SU-DHL-6 (cell line): ENCODE results near the gene XPO6.

Source experiments
- H2AFZ ChIP-seq: fragments of 200-600 bp; sonication (generic); 2 replicates; pipeline ENCODE4 v1.6.1; 2014; ENCODE audit warnings: low read depth, mild to moderate bottlenecking, moderate library complexity, mixed read lengths, antibody characterized with exemption, low read length; ENCODE audit not compliant: severe bottlenecking
- H3F3A ChIP-seq: fragments of 200-600 bp; shearing (Covaris generic); 2 replicates; pipeline ENCODE4 v1.6.0; 2016; ENCODE audit warnings: antibody characterized with exemption, mild to moderate bottlenecking; ENCODE audit not compliant: insufficient read depth
- H3K27ac ChIP-seq: fragments of 200-600 bp; sonication (generic); 2 replicates; pipeline ENCODE4 v1.5.1; 2016; ENCODE audit warnings: low read depth, mild to moderate bottlenecking, low read length, moderate library complexity, mixed read lengths
- H3K27me3 ChIP-seq: fragments of 200-600 bp; sonication (generic), shearing (Covaris generic); 2 replicates; pipeline ENCODE4 v1.6.0; 2014; ENCODE audit warnings: mild to moderate bottlenecking, low read length
- H3K36me3 ChIP-seq: fragments of 200-600 bp; sonication (generic); 2 replicates; pipeline ENCODE4 v1.6.1; 2014; ENCODE audit warnings: mild to moderate bottlenecking, low read length, mixed read lengths
- H3K4me2 ChIP-seq: fragments of 300-600, 200-600 bp; shearing (Covaris generic), sonication (generic); 2 replicates; pipeline ENCODE4 v1.6.0; 2014; ENCODE audit warnings: low read length, low read depth, mild to moderate bottlenecking; ENCODE audit not compliant: poor library complexity, severe bottlenecking
- H3K4me3 ChIP-seq: fragments of 200-600 bp; sonication (generic); 2 replicates; pipeline ENCODE4 v1.5.1; 2014; ENCODE audit warnings: antibody characterized with exemption, low read length, mild to moderate bottlenecking, mixed read lengths; ENCODE audit not compliant: insufficient read depth, poor library complexity, severe bottlenecking
- H3K79me2 ChIP-seq: fragments of 200-600 bp; sonication (generic); 2 replicates; pipeline ENCODE4 v1.6.1; 2014; ENCODE audit warnings: mild to moderate bottlenecking, low read length, moderate library complexity; ENCODE audit not compliant: insufficient read depth
- H3K9ac ChIP-seq: fragments of 200-600 bp; sonication (generic); 2 replicates; pipeline ENCODE4 v1.7.0; 2014; ENCODE audit warnings: mild to moderate bottlenecking, low read length
- H3K9me2 ChIP-seq: fragments of 200-600 bp; sonication (generic); replicated peaks from 2 replicates; pipeline ENCODE4 v1.6.1; 2014; ENCODE audit warnings: low read length; ENCODE audit not compliant: insufficient read depth
- H3K9me3 ChIP-seq: fragments of 200-600 bp; sonication (generic); 2 replicates; pipeline ENCODE4 v1.6.1; 2014; ENCODE audit warnings: low read length, mixed read lengths; ENCODE audit not compliant: insufficient read depth
- H4K20me1 ChIP-seq: fragments of 200-600 bp; sonication (generic); 2 replicates; pipeline ENCODE4 v1.6.1; 2014; ENCODE audit warnings: low read depth, mild to moderate bottlenecking, antibody characterized with exemption, low read length, moderate library complexity, mixed read lengths
- EZH2phosphoT487 ChIP-seq: fragments of 200-600 bp; sonication (generic), shearing (Covaris generic); conservative IDR thresholded peaks from 2 replicates; pipeline ENCODE4 v1.6.1; 2018; ENCODE audit warnings: mild to moderate bottlenecking, antibody characterized with exemption, low read length, moderate library complexity, mixed read lengths
- TF ChIP-seq, protein P1 (sequence below): fragments of 200-600 bp; sonication (generic); IDR thresholded peaks from one replicate; pipeline ENCODE4 v1.5.1; 2017; ENCODE audit warnings: antibody characterized with exemption, mild to moderate bottlenecking, low read length, moderate library complexity; ENCODE audit not compliant: insufficient read depth, poor library complexity, severe bottlenecking

The XPO6 gene

DNA sequence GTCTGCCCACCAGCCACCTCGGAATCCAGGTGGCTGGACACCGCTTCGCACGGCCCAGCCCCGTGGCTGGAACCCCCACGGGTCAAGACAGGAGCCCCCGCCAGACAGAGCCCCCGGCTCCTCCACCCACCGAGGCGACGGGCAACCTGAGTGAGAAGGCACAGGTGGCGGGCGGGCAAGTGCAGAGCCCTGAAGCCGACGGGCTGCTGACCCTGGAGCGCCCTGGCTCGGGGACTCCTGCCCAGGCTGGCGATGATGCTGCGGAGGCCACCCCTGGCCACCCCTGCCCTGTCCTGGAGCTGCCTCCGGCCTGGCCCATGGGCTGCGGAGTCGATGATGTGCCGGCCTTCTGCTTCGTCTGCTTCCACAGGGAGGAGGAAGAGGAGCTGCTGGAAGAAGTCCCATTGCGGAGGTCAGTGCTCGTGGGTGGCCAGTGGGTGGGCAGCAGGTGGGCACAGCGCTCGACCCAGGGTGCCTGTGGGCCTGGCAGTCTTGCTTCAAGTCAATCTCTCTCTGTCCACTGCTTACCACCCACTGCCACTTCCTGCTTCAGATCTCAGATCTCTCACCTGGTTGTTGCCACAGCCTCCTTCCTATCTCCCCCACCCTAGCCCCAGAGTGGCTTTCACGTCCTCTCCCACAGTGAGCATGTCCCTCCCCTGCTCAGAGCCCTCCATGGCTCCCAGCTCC, 47.5 kb upstream of the XPO6 start:
- no peak overlapping the region for H2AFZ ChIP-seq
- no peaks in the 10 kb centered on the region for H3K9me2 ChIP-seq
- no peak overlapping the region for H3K4me2 ChIP-seq
- H3K4me3 ChIP-seq, result no peak overlapping the region
- H3K36me3 ChIP-seq, result no peaks in the 10 kb centered on the region
- no peak overlapping the region for H3K27ac ChIP-seq
- H3K9me3 ChIP-seq, result no peaks in the 10 kb centered on the region
- TF ChIP-seq, protein P1, sequence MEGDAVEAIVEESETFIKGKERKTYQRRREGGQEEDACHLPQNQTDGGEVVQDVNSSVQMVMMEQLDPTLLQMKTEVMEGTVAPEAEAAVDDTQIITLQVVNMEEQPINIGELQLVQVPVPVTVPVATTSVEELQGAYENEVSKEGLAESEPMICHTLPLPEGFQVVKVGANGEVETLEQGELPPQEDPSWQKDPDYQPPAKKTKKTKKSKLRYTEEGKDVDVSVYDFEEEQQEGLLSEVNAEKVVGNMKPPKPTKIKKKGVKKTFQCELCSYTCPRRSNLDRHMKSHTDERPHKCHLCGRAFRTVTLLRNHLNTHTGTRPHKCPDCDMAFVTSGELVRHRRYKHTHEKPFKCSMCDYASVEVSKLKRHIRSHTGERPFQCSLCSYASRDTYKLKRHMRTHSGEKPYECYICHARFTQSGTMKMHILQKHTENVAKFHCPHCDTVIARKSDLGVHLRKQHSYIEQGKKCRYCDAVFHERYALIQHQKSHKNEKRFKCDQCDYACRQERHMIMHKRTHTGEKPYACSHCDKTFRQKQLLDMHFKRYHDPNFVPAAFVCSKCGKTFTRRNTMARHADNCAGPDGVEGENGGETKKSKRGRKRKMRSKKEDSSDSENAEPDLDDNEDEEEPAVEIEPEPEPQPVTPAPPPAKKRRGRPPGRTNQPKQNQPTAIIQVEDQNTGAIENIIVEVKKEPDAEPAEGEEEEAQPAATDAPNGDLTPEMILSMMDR, result no peak
- TF ChIP-seq EZH2phosphoT487, result no peak
- no peaks in the 10 kb centered on the region for H3K27me3 ChIP-seq
- no peak overlapping the region for H3K9ac ChIP-seq
- H4K20me1 ChIP-seq, result no peaks in the 10 kb centered on the region
- no peaks in the 10 kb centered on the region for H3K79me2 ChIP-seq
- no peaks in the 10 kb centered on the region for H3F3A ChIP-seq

DNA sequence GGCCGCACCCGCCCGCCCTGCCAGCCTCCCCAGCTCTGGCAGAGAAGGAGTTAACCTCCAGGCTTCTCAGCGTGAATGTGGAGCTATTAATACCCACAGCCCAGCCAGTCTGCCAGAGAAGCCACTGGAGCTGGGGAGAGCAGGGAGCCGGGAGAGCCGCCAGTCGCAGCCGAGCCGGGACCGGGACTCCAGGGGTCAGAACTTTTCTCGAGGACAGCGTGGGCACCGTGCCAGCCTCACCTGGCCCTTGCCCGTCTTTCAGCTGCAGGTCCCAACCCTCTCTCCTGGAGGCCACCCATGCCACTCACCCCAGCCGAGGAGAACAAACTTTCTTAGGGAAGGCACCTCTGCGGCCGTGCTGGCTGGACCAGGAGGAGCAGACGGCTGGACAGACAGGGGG, 46.8 kb upstream of the XPO6 start:
- TF ChIP-seq, protein P1, result no peak
- TF ChIP-seq EZH2phosphoT487, result no peak
- Histone ChIP-seq H3K4me3 (no peak overlapping the region), H3K79me2 (no peaks in the 10 kb centered on the region), H3K9me3 (no peaks in the 10 kb centered on the region), H3K27ac (no peak overlapping the region), H4K20me1 (no peaks in the 10 kb centered on the region), H3K27me3 (no peaks in the 10 kb centered on the region), H3K36me3 (no peaks in the 10 kb centered on the region), H3F3A (no peaks in the 10 kb centered on the region), H3K4me2 (no peak overlapping the region), H3K9me2 (no peaks in the 10 kb centered on the region), H2AFZ (no peak overlapping the region), H3K9ac (no peak overlapping the region)

GRCh38 chr16:28257256-28257655, 45.5 kb upstream of the XPO6 start:
- no peak overlapping the region for H3K27ac ChIP-seq
- H3K27me3 ChIP-seq, result no peaks in the 10 kb centered on the region
- no peak overlapping the region for H3K4me2 ChIP-seq
- no peaks in the 10 kb centered on the region for H3K36me3 ChIP-seq
- H3K4me3 ChIP-seq, result no peak overlapping the region
- H3K9me2 ChIP-seq, result no peaks in the 10 kb centered on the region
- no peaks in the 10 kb centered on the region for H3K9me3 ChIP-seq
- TF ChIP-seq, protein P1, result no peak
- TF ChIP-seq EZH2phosphoT487, result no peak
- H4K20me1 ChIP-seq, result no peaks in the 10 kb centered on the region
- H3F3A ChIP-seq, result no peaks in the 10 kb centered on the region
- H3K79me2 ChIP-seq, result no peaks in the 10 kb centered on the region
- H2AFZ ChIP-seq, result no peak overlapping the region
- no peak overlapping the region for H3K9ac ChIP-seq
